OCI-LY1 (cell line): ENCODE data around the gene ACKR2.

Experiments
- H2AFZ ChIP-seq: fragments of 200-600 bp; sonication (generic), shearing (Covaris generic); 2 replicates; pipeline ENCODE4 v1.6.0; 2014; ENCODE audit warnings: antibody characterized with exemption, mild to moderate bottlenecking, low read length
- H3F3A ChIP-seq: fragments of 200-600 bp; sonication (generic), shearing (Covaris generic); 2 replicates; pipeline ENCODE4 v1.6.0; 2014; ENCODE audit warnings: mild to moderate bottlenecking, antibody characterized with exemption, low read length, moderate library complexity; ENCODE audit not compliant: insufficient read depth
- H3K27ac ChIP-seq: fragments of 200-600 bp; sonication (generic); 2 replicates; pipeline ENCODE4 v1.5.1; 2014; ENCODE audit warnings: low read length, mixed run types, mild to moderate bottlenecking, low read depth; ENCODE audit not compliant: poor library complexity, severe bottlenecking
- H3K27me3 ChIP-seq: fragments of 200-600 bp; sonication (generic); 2 replicates; pipeline ENCODE4 v1.6.0; 2014; ENCODE audit warnings: antibody characterized with exemption, mild to moderate bottlenecking, low read length, moderate library complexity; ENCODE audit not compliant: insufficient read depth
- H3K36me3 ChIP-seq: fragments of 200-600 bp; sonication (generic); 2 replicates; pipeline ENCODE4 v1.6.1; 2014; ENCODE audit warnings: mild to moderate bottlenecking, antibody characterized with exemption, low read length, moderate library complexity, mixed read lengths; ENCODE audit not compliant: insufficient read depth
- H3K4me1 ChIP-seq: fragments of 200-600 bp; sonication (generic); 2 replicates; pipeline ENCODE4 v1.5.1; 2014; ENCODE audit warnings: mild to moderate bottlenecking, low read length, moderate library complexity; ENCODE audit not compliant: insufficient read depth, severe bottlenecking
- H3K4me2 ChIP-seq: fragments of 200-600 bp; sonication (generic), shearing (Covaris generic); 2 replicates; pipeline ENCODE4 v1.6.1; 2014; ENCODE audit warnings: low read length
- H3K4me3 ChIP-seq: fragments of 200-600 bp; sonication (generic); 2 replicates; pipeline ENCODE4 v1.5.1; 2014; ENCODE audit warnings: low read length, low read depth, mild to moderate bottlenecking, mixed read lengths; ENCODE audit not compliant: poor library complexity, severe bottlenecking
- H3K79me2 ChIP-seq: fragments of 200-600 bp; shearing (Covaris generic); 2 replicates; pipeline ENCODE4 v1.6.1; 2016; ENCODE audit warnings: mixed run types, low read length, mixed read lengths; ENCODE audit not compliant: insufficient read depth
- H3K9ac ChIP-seq: fragments of 200-600 bp; sonication (generic), shearing (Covaris generic); 2 replicates; pipeline ENCODE4 v1.6.1; 2014; ENCODE audit warnings: mild to moderate bottlenecking, low read length, mixed read lengths
- H3K9me2 ChIP-seq: fragments of 200-600 bp; sonication (generic), shearing (Covaris generic); 2 replicates; pipeline ENCODE4 v1.6.1; 2014; ENCODE audit warnings: low read depth, mild to moderate bottlenecking, low read length, mixed read lengths
- H3K9me3 ChIP-seq: fragments of 200-600 bp; shearing (Covaris generic); 2 replicates; pipeline ENCODE4 v1.6.1; 2014; ENCODE audit warnings: low read length, mixed read lengths
- H4K20me1 ChIP-seq: fragments of 200-600 bp; sonication (generic), shearing (Covaris generic); 2 replicates; pipeline ENCODE4 v1.6.0; 2016; ENCODE audit warnings: mild to moderate bottlenecking, low read length; ENCODE audit not compliant: insufficient read depth
- EZH2 ChIP-seq: fragments of 200-600 bp; sonication (generic), shearing (Covaris generic); IDR thresholded peaks from 2 replicates; pipeline ENCODE4 v1.8.0; 2017; ENCODE audit warnings: borderline replicate concordance, mixed run types, mild to moderate bottlenecking, antibody characterized with exemption, low read length, moderate library complexity, mixed read lengths
- TF ChIP-seq, protein P1 (sequence below): fragments of 200-600 bp; sonication (generic), shearing (Covaris generic); IDR thresholded peaks from 2 replicates; pipeline ENCODE4 v1.5.1; 2017; ENCODE audit warnings: mild to moderate bottlenecking, antibody characterized with exemption, low read length, moderate library complexity, mixed read lengths

ACKR2 gene

DNA sequence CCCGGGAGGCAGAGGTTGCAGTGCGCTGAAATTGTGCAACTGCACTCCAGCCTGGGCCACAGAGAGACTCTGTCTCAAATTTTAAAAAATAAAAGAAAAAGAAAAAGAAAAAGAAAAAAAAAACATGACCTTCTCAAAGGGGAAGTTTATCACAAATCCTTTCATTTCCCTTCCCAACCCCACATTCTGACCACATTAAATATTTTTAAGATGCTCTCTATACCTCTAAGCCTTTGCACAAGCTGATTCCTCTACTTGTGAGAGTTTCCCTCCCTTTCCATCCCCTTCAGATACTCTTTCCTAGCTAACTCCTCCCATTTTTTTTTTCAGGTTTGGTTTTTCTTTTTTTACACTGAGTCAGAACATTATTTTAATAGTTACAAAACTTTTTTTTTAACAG, 9.0 kb upstream of the ACKR2 start:
- Histone ChIP-seq H3K9me3 (no peaks in the 10 kb centered on the region), H3K4me1 (peaks cover 36% of the 10 kb centered on the region), H3K4me3 (no peak overlapping the region), H3F3A (no peaks in the 10 kb centered on the region), H2AFZ (no peak overlapping the region), H4K20me1 (no peaks in the 10 kb centered on the region), H3K27me3 (no peaks in the 10 kb centered on the region), H3K9me2 (no peaks in the 10 kb centered on the region), H3K9ac (no peak overlapping the region), H3K36me3 (peaks cover 27% of the 10 kb centered on the region), H3K79me2 (peaks cover 45% of the 10 kb centered on the region), H3K4me2 (no peak overlapping the region), H3K27ac (no peak overlapping the region)
- no peak for TF ChIP-seq EZH2
- TF ChIP-seq, protein P1, sequence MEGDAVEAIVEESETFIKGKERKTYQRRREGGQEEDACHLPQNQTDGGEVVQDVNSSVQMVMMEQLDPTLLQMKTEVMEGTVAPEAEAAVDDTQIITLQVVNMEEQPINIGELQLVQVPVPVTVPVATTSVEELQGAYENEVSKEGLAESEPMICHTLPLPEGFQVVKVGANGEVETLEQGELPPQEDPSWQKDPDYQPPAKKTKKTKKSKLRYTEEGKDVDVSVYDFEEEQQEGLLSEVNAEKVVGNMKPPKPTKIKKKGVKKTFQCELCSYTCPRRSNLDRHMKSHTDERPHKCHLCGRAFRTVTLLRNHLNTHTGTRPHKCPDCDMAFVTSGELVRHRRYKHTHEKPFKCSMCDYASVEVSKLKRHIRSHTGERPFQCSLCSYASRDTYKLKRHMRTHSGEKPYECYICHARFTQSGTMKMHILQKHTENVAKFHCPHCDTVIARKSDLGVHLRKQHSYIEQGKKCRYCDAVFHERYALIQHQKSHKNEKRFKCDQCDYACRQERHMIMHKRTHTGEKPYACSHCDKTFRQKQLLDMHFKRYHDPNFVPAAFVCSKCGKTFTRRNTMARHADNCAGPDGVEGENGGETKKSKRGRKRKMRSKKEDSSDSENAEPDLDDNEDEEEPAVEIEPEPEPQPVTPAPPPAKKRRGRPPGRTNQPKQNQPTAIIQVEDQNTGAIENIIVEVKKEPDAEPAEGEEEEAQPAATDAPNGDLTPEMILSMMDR: no peak

DNA sequence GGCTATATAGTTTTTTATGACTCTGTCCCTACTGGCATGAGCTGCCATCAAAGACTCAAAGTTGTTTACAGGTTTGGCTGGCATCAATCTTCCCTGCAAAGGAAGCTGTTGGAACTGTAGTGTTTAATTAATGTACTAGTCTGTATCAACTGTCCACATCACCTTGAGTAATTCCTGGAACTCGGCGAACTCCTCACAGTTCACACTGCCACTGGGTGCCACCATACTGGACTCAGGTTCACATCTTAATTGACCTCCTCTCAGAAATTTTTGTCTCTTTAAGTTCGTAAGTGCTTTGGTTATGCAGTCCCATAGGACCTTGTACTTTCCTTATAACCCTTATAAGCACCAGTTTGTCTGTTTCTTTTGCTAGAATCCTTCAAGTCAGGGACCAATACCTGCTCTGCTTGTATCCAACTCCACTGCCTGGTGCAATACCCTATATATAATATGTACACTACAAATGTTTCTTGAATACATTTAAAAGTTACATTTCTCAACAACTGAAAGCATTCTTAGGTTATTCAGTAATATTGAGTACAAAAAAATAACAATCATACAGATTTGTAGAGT, 8.1 kb upstream of the ACKR2 start:
- H4K20me1 ChIP-seq: no peaks in the 10 kb centered on the region
- H3K4me1 ChIP-seq: peaks cover 36% of the 10 kb centered on the region
- no peak overlapping the region for H2AFZ ChIP-seq
- no peaks in the 10 kb centered on the region for H3K27me3 ChIP-seq
- H3K79me2 ChIP-seq: peaks cover 45% of the 10 kb centered on the region
- TF ChIP-seq EZH2: no peak
- TF ChIP-seq, protein P1: no peak
- no peak overlapping the region for H3K27ac ChIP-seq
- H3K36me3 ChIP-seq: peaks cover 21% of the 10 kb centered on the region
- no peaks in the 10 kb centered on the region for H3K9me2 ChIP-seq
- H3K9me3 ChIP-seq: no peaks in the 10 kb centered on the region
- peak overlapping the region; percentile 9; the same call in 1 of the 2 replicates for H3K4me2 ChIP-seq
- H3K9ac ChIP-seq: no peak overlapping the region
- no peak overlapping the region for H3K4me3 ChIP-seq
- no peaks in the 10 kb centered on the region for H3F3A ChIP-seq

DNA sequence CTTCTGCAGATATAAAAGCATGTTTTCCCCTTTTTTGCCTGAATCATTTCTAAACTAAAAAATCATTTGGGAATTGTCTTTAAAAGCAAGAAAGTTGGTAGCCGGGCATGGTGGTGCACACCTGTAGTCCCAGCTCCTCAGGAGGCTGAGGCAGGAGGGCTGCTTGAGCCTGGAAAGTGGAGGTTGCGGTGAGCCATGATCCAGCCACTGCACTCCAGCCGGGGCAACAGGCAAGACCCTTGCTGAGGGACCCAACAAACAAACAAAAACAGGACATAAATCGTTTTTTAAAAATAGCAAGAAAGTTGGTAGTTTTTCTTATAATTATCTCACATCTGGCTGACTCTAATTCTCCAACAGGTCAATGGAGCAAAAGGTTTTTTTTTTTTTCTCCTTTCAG, 7.5 kb upstream of the ACKR2 start:
- peaks cover 36% of the 10 kb centered on the region for H3K4me1 ChIP-seq
- peaks cover 17% of the 10 kb centered on the region for H3K36me3 ChIP-seq
- no peak overlapping the region for H3K4me3 ChIP-seq
- TF ChIP-seq EZH2: no peak
- TF ChIP-seq, protein P1: no peak
- peaks cover 45% of the 10 kb centered on the region for H3K79me2 ChIP-seq
- H3K27me3 ChIP-seq: no peaks in the 10 kb centered on the region
- no peaks in the 10 kb centered on the region for H4K20me1 ChIP-seq
- no peak overlapping the region for H3K9ac ChIP-seq
- no peaks in the 10 kb centered on the region for H3K9me2 ChIP-seq
- no peaks in the 10 kb centered on the region for H3K9me3 ChIP-seq
- peak overlapping the region; percentile 76 for H3K4me2 ChIP-seq
- H2AFZ ChIP-seq: no peak overlapping the region
- no peak overlapping the region for H3K27ac ChIP-seq
- H3F3A ChIP-seq: no peaks in the 10 kb centered on the region
